Mesendoderm (in vitro differentiated cells): Measurements from ENCODE around the gene DYNC1LI1.

Experiments
- DNase-seq: peaks from one replicate; pipeline ENCODE4 v3.0.0; 2013
- H2AK5ac ChIP-seq: 2 replicates; pipeline ENCODE4 v1.6.1; 2013; ENCODE audit warnings: low read length, inconsistent platforms
- H2BK120ac ChIP-seq: 2 replicates; pipeline ENCODE4 v1.6.1; 2013; ENCODE audit warnings: low read depth, mild to moderate bottlenecking, low read length, moderate library complexity, mixed read lengths
- H2BK15ac ChIP-seq: replicated peaks from 2 replicates; pipeline ENCODE4 v1.6.1; 2013; ENCODE audit warnings: low read depth, mild to moderate bottlenecking, moderate library complexity
- H2BK5ac ChIP-seq: 2 replicates; pipeline ENCODE4 v1.6.1; 2013; ENCODE audit warnings: low read length, inconsistent platforms
- H3K18ac ChIP-seq: 2 replicates; pipeline ENCODE4 v1.6.1; 2013; ENCODE audit warnings: mild to moderate bottlenecking, low read length, mixed read lengths
- H3K23ac ChIP-seq: one replicate; pipeline ENCODE4 v1.6.1; 2013; ENCODE audit warnings: low read length
- H3K27ac ChIP-seq: 2 replicates; pipeline ENCODE4 v1.5.1; 2013; ENCODE audit warnings: low read depth, mild to moderate bottlenecking, inconsistent platforms, low read length, moderate library complexity
- H3K27me3 ChIP-seq: 2 replicates; pipeline ENCODE4 v1.6.1; 2013; ENCODE audit warnings: low read length, control low read depth, mild to moderate bottlenecking, inconsistent platforms; ENCODE audit not compliant: insufficient read depth, poor library complexity
- H3K36me3 ChIP-seq: 2 replicates; pipeline ENCODE4 v1.6.1; 2013; ENCODE audit warnings: low read length, inconsistent platforms; ENCODE audit not compliant: control insufficient read depth, insufficient read depth
- H3K4ac ChIP-seq: one replicate; pipeline ENCODE4 v1.6.1; 2013; ENCODE audit warnings: low read depth, mild to moderate bottlenecking, low read length, moderate library complexity
- H3K4me1 ChIP-seq: 2 replicates; pipeline ENCODE4 v1.6.1; 2013; ENCODE audit warnings: low read depth, low read length, inconsistent platforms; ENCODE audit not compliant: control insufficient read depth
- H3K4me2 ChIP-seq: 2 replicates; pipeline ENCODE4 v1.6.1; 2013; ENCODE audit warnings: low read length
- H3K4me3 ChIP-seq: 2 replicates; pipeline ENCODE4 v1.5.1; 2013; ENCODE audit warnings: mild to moderate bottlenecking, low read length
- H3K56ac ChIP-seq: one replicate; pipeline ENCODE4 v1.6.1; 2013; ENCODE audit warnings: low read length
- H3K79me1 ChIP-seq: 2 replicates; pipeline ENCODE4 v1.6.1; 2013; ENCODE audit warnings: low read length, inconsistent platforms
- H3K79me2 ChIP-seq: 2 replicates; pipeline ENCODE4 v1.6.1; 2013; ENCODE audit warnings: mild to moderate bottlenecking, low read length; ENCODE audit not compliant: control insufficient read depth, insufficient read depth
- H3K9ac ChIP-seq: 2 replicates; pipeline ENCODE4 v1.6.1; 2013; ENCODE audit warnings: low read length, inconsistent platforms
- H4K5ac ChIP-seq: one replicate; pipeline ENCODE4 v1.6.1; 2013; ENCODE audit warnings: low read length
- H4K8ac ChIP-seq: one replicate; pipeline ENCODE4 v1.6.1; 2013; ENCODE audit warnings: low read depth, mild to moderate bottlenecking, control low read depth, low read length, moderate library complexity
- WGBS: extraction: QIAGEN DNeasy Blood & Tissue Kit; methylation state at CpG from one replicate; pipeline ENCODE4 v1.1.7; 2013; ENCODE audit warnings: low lambda C conversion rate, missing lambda C conversion rate; ENCODE audit not compliant: insufficient coverage; ENCODE audit errors: extremely low coverage; 5-methylcytosine and 5-hydroxymethylcytosine counted together

Gene DYNC1LI1

GRCh38 chr3:32612547-32612946, 41.9 kb upstream of the DYNC1LI1 start:
- no peak overlapping the region for H2BK120ac ChIP-seq
- no peaks in the 10 kb centered on the region for H3K36me3 ChIP-seq
- no peak overlapping the region for H3K56ac ChIP-seq
- no peaks in the 10 kb centered on the region for H3K79me2 ChIP-seq
- no peak overlapping the region for H2BK15ac ChIP-seq
- no peak overlapping the region for H4K8ac ChIP-seq
- no peak overlapping the region for H3K4me3 ChIP-seq
- no peak overlapping the region for H4K5ac ChIP-seq
- no peak overlapping the region for H3K18ac ChIP-seq
- no peak overlapping the region for H2AK5ac ChIP-seq
- H3K27me3 ChIP-seq: no peaks in the 10 kb centered on the region
- H3K27ac ChIP-seq: no peak overlapping the region
- no peak overlapping the region for H2BK5ac ChIP-seq
- H3K9ac ChIP-seq: no peak overlapping the region
- H3K4me2 ChIP-seq: no peak overlapping the region
- H3K4me1 ChIP-seq: no peaks in the 10 kb centered on the region
- WGBS: no CpG with 5 or more reads among the region's 1 CpG
- H3K79me1 ChIP-seq: no peaks in the 10 kb centered on the region
- no peak overlapping the region for H3K23ac ChIP-seq
- no peak for DNase-seq
- H3K4ac ChIP-seq: no peak overlapping the region

- no peak overlapping the region for H3K9ac ChIP-seq
- no peak for DNase-seq
- H4K5ac ChIP-seq: no peak overlapping the region
- H3K27ac ChIP-seq: no peak overlapping the region
- no peak overlapping the region for H2AK5ac ChIP-seq
- no peak overlapping the region for H2BK120ac ChIP-seq
- no peaks in the 10 kb centered on the region for H3K79me1 ChIP-seq
- H2BK5ac ChIP-seq: no peak overlapping the region
- WGBS: no CpG with 5 or more reads among the region's 2 CpGs
- no peak overlapping the region for H3K4ac ChIP-seq
- no peak overlapping the region for H3K4me3 ChIP-seq
- no peak overlapping the region for H4K8ac ChIP-seq
- no peaks in the 10 kb centered on the region for H3K79me2 ChIP-seq
- no peak overlapping the region for H3K23ac ChIP-seq
- H3K18ac ChIP-seq: no peak overlapping the region
- H3K27me3 ChIP-seq: no peaks in the 10 kb centered on the region
- H2BK15ac ChIP-seq: no peak overlapping the region
- no peaks in the 10 kb centered on the region for H3K36me3 ChIP-seq
- H3K4me1 ChIP-seq: peaks cover 7% of the 10 kb centered on the region
- no peak overlapping the region for H3K56ac ChIP-seq
- H3K4me2 ChIP-seq: no peak overlapping the region
Observed at GRCh38 chr3:32607522-32607921, 36.9 kb upstream of the DYNC1LI1 start.

GRCh38 chr3:32606960-32607359, 36.3 kb upstream of the DYNC1LI1 start:
- Histone ChIP-seq H2BK5ac (no peak overlapping the region), H3K36me3 (no peaks in the 10 kb centered on the region), H3K9ac (no peak overlapping the region), H4K5ac (no peak overlapping the region), H3K56ac (no peak overlapping the region), H3K18ac (no peak overlapping the region), H2BK120ac (no peak overlapping the region), H3K79me2 (no peaks in the 10 kb centered on the region), H3K4me2 (no peak overlapping the region), H3K4me3 (no peak overlapping the region), H2AK5ac (no peak overlapping the region), H3K27me3 (no peaks in the 10 kb centered on the region), H4K8ac (no peak overlapping the region), H3K4ac (no peak overlapping the region), H3K23ac (no peak overlapping the region), H2BK15ac (no peak overlapping the region), H3K4me1 (peaks cover 12% of the 10 kb centered on the region), H3K27ac (no peak overlapping the region), H3K79me1 (no peaks in the 10 kb centered on the region)
- WGBS: no CpG with 5 or more reads among the region's 3 CpGs
- no peak for DNase-seq

- no peak overlapping the region for H2BK5ac ChIP-seq
- H2BK120ac ChIP-seq: no peak overlapping the region
Observed at GRCh38 chr3:32606277-32606676, 35.6 kb upstream of the DYNC1LI1 start.

GRCh38 chr3:32603064-32603463, 32.4 kb upstream of the DYNC1LI1 start:
- no peak overlapping the region for H3K18ac ChIP-seq
- H3K27ac ChIP-seq: no peak overlapping the region
- H3K56ac ChIP-seq: no peak overlapping the region
- peak; percentile 94 for DNase-seq
- H3K4me1 ChIP-seq: peaks cover 12% of the 10 kb centered on the region
- H3K27me3 ChIP-seq: no peaks in the 10 kb centered on the region
- no peak overlapping the region for H3K23ac ChIP-seq
- no peaks in the 10 kb centered on the region for H3K36me3 ChIP-seq
- H3K4me3 ChIP-seq: no peak overlapping the region
- no peak overlapping the region for H2BK120ac ChIP-seq
- H3K79me2 ChIP-seq: no peaks in the 10 kb centered on the region
- H4K8ac ChIP-seq: no peak overlapping the region
- H2BK5ac ChIP-seq: no peak overlapping the region
- H3K4me2 ChIP-seq: no peak overlapping the region
- no peak overlapping the region for H2AK5ac ChIP-seq
- no CpG with 5 or more reads among the region's 4 CpGs for WGBS
- no peaks in the 10 kb centered on the region for H3K79me1 ChIP-seq
- no peak overlapping the region for H4K5ac ChIP-seq
- H2BK15ac ChIP-seq: no peak overlapping the region
- no peak overlapping the region for H3K4ac ChIP-seq
- H3K9ac ChIP-seq: no peak overlapping the region

More at GRCh38 chr3:32606277-32606676, 35.6 kb upstream of the DYNC1LI1 start:
- Histone ChIP-seq H3K9ac (no peak overlapping the region), H3K4me2 (no peak overlapping the region), H3K79me1 (no peaks in the 10 kb centered on the region), H2AK5ac (no peak overlapping the region), H3K56ac (no peak overlapping the region), H3K36me3 (no peaks in the 10 kb centered on the region), H3K79me2 (no peaks in the 10 kb centered on the region), H4K8ac (no peak overlapping the region), H3K4me1 (peaks cover 12% of the 10 kb centered on the region), H3K4ac (no peak overlapping the region), H3K23ac (no peak overlapping the region), H3K18ac (no peak overlapping the region), H3K27ac (no peak overlapping the region), H2BK15ac (no peak overlapping the region), H4K5ac (no peak overlapping the region), H3K27me3 (no peaks in the 10 kb centered on the region), H3K4me3 (no peak overlapping the region)
- no peak for DNase-seq
- WGBS: no CpG with 5 or more reads among the region's 3 CpGs

- Histone ChIP-seq H2BK120ac (no peak overlapping the region), H3K27me3 (no peaks in the 10 kb centered on the region), H3K79me2 (no peaks in the 10 kb centered on the region), H3K4me2 (no peak overlapping the region), H3K18ac (no peak overlapping the region), H4K5ac (no peak overlapping the region), H3K36me3 (no peaks in the 10 kb centered on the region), H3K9ac (no peak overlapping the region), H3K4me3 (no peak overlapping the region), H2AK5ac (no peak overlapping the region), H3K27ac (no peak overlapping the region), H3K4ac (no peak overlapping the region), H2BK5ac (no peak overlapping the region), H4K8ac (no peak overlapping the region), H2BK15ac (no peak overlapping the region), H3K4me1 (peaks cover 12% of the 10 kb centered on the region), H3K56ac (peak overlapping the region; percentile 12), H3K79me1 (no peaks in the 10 kb centered on the region), H3K23ac (no peak overlapping the region)
- no peak for DNase-seq
- WGBS: no CpG with 5 or more reads among the region's 7 CpGs
Observed at GRCh38 chr3:32602206-32602605, 31.5 kb upstream of the DYNC1LI1 start.
